GM23338 (cell line): Measurements from ENCODE around the gene BSND. TPM values are rescaled to one million over a fixed set of nuclear protein-coding genes. Genes with fewer than 3 reads are reported as not detected.
A peak's percentile ranks its signal among the peaks of the same experiment; 100 is the strongest.

Source experiments
- ATAC-seq: fragments of 200-7000 bp; cut with Tn5 transposase; 3 replicates; pipeline ENCODE4 v1.9.1; 2020
- DNase-seq: peaks from one replicate; pipeline ENCODE4 v3.0.0-alpha.2; 2015; ENCODE audit warnings: low spot score
- H2AFZ ChIP-seq: fragments of 200-600 bp; sonication (generic); 2 replicates; pipeline ENCODE4 v1.8.0; 2016; ENCODE audit warnings: antibody characterized with exemption, mild to moderate bottlenecking, moderate library complexity
- H3F3A ChIP-seq: fragments of 200-600 bp; sonication (generic); replicated peaks from 2 replicates; pipeline ENCODE4 v1.8.0; 2017; ENCODE audit warnings: antibody characterized with exemption, mixed run types, low read depth
- H3K27ac ChIP-seq: fragments of 200-600 bp; sonication (generic); 2 replicates; pipeline ENCODE4 v1.6.1; 2016; ENCODE audit warnings: low read depth
- H3K27me3 ChIP-seq: fragments of 200-600 bp; sonication (generic); 2 replicates; pipeline ENCODE4 v1.8.0; 2016; ENCODE audit warnings: mild to moderate bottlenecking, mixed run types, moderate library complexity; ENCODE audit not compliant: insufficient read depth
- H3K36me3 ChIP-seq: fragments of 200-600 bp; sonication (generic); 2 replicates; pipeline ENCODE4 v1.8.0; 2016; ENCODE audit warnings: mild to moderate bottlenecking; ENCODE audit not compliant: insufficient read depth
- H3K4me1 ChIP-seq: fragments of 200-600 bp; sonication (generic); 2 replicates; pipeline ENCODE4 v1.8.0; 2016; ENCODE audit warnings: mild to moderate bottlenecking, moderate library complexity; ENCODE audit not compliant: insufficient read depth
- H3K4me2 ChIP-seq: fragments of 200-600 bp; sonication (generic); 2 replicates; pipeline ENCODE4 v1.7.1; 2017; ENCODE audit warnings: mixed run types
- H3K4me3 ChIP-seq: fragments of 200-600 bp; sonication (generic); 2 replicates; pipeline ENCODE4 v1.6.1; 2016; ENCODE audit warnings: mixed run types
- H3K79me2 ChIP-seq: fragments of 200-600 bp; sonication (generic); replicated peaks from 2 replicates; pipeline ENCODE4 v1.8.0; 2017; ENCODE audit warnings: mild to moderate bottlenecking; ENCODE audit not compliant: insufficient read depth
- H3K9me2 ChIP-seq: fragments of 200-600 bp; sonication (generic); 2 replicates; pipeline ENCODE4 v1.8.0; 2017; ENCODE audit not compliant: insufficient read depth
- H4K20me1 ChIP-seq: fragments of 200-600 bp; sonication (generic); replicated peaks from 2 replicates; pipeline ENCODE4 v1.8.0; 2017; ENCODE audit warnings: mild to moderate bottlenecking; ENCODE audit not compliant: insufficient read depth
- H3K27ac Mint-ChIP-seq: 2 replicates; pipeline ENCODE4 v1.8.0; 2020; ENCODE audit warnings: inconsistent platforms, mild to moderate bottlenecking, moderate library complexity, mixed read lengths
- H3K27me3 Mint-ChIP-seq: 3 replicates; pipeline ENCODE4 v1.8.0; 2022; ENCODE audit warnings: low read depth, mild to moderate bottlenecking, moderate library complexity, mixed read lengths, inconsistent platforms; ENCODE audit not compliant: insufficient read depth, poor library complexity
- H3K36me3 Mint-ChIP-seq: 3 replicates; pipeline ENCODE4 v1.8.0; 2021; ENCODE audit warnings: low read depth, mild to moderate bottlenecking, inconsistent platforms, moderate library complexity, mixed read lengths
- H3K4me1 Mint-ChIP-seq: 3 replicates; pipeline ENCODE4 v1.8.0; 2020; ENCODE audit warnings: mild to moderate bottlenecking, inconsistent platforms, mixed read lengths
- H3K4me3 Mint-ChIP-seq: 3 replicates; pipeline ENCODE4 v1.8.0; 2021; ENCODE audit warnings: moderate library complexity, mild to moderate bottlenecking, inconsistent platforms, mixed read lengths
- H3K9me3 Mint-ChIP-seq: 3 replicates; pipeline ENCODE4 v1.8.0; 2020; ENCODE audit warnings: moderate library complexity, mild to moderate bottlenecking, inconsistent platforms, mixed read lengths
- EZH2 ChIP-seq: fragments of 200-600 bp; sonication (generic); IDR thresholded peaks from one replicate; pipeline ENCODE4 v1.8.0; 2017; ENCODE audit warnings: antibody characterized with exemption, mild to moderate bottlenecking, low read depth; ENCODE audit not compliant: unreplicated experiment
- EZH2phosphoT487 ChIP-seq: fragments of 200-600 bp; sonication (generic); IDR thresholded peaks from one replicate; pipeline ENCODE4 v1.8.1; 2018; ENCODE audit warnings: antibody characterized with exemption; ENCODE audit not compliant: unreplicated experiment
- NANOG ChIP-seq: IDR thresholded peaks from 2 replicates; pipeline ENCODE4 v1.6.1; 2016; ENCODE audit warnings: antibody characterized with exemption, borderline replicate concordance
- ZNF331 ChIP-seq: fragments of 250-450 bp; sonication (Bioruptor Pico); IDR thresholded peaks from 2 replicates; pipeline ENCODE4 v1.5.0; 2020; ENCODE audit warnings: low read depth, mild to moderate bottlenecking, moderate library complexity
- polyA plus RNA-seq: library from polyadenylated mRNA; unstranded; fragments of >200 nt; fragmentation: Nextera tagmentation; extraction: Ambion mirVana; gene quantifications from 2 replicates; pipeline ENCODE4 v1.2.1, GENCODE V29; 2016
- total RNA-seq: library from RNA; depleted of rRNA; stranded (reverse); fragments of >200 nt; shearing (Covaris generic); gene quantifications from 2 replicates; pipeline ENCODE4 v1.2.3, GENCODE V29; 2014
- TF ChIP-seq, protein P1 (sequence below): IDR thresholded peaks from one replicate; pipeline ENCODE4 v1.6.1; 2018; ENCODE audit warnings: antibody characterized with exemption; ENCODE audit not compliant: unreplicated experiment
- TF ChIP-seq, protein P2 (sequence below), 2 experiments: fragments of 200-600 bp in 1 of 2; sonication (generic) in 1 of 2; conservative IDR thresholded peaks; 2 replicates each; pipeline versions ENCODE4 v1.5.1 to v1.6.1; 2016 to 2017; ENCODE audit warnings: antibody characterized with exemption in 2 of 2, low read depth in 2 of 2, mild to moderate bottlenecking in 2 of 2, moderate library complexity in 1 of 2

BSND gene
- total and polyA plus RNA-seq, 2 experiments from 2014 or later, result 0.55 to 1.4 TPM

DNA sequence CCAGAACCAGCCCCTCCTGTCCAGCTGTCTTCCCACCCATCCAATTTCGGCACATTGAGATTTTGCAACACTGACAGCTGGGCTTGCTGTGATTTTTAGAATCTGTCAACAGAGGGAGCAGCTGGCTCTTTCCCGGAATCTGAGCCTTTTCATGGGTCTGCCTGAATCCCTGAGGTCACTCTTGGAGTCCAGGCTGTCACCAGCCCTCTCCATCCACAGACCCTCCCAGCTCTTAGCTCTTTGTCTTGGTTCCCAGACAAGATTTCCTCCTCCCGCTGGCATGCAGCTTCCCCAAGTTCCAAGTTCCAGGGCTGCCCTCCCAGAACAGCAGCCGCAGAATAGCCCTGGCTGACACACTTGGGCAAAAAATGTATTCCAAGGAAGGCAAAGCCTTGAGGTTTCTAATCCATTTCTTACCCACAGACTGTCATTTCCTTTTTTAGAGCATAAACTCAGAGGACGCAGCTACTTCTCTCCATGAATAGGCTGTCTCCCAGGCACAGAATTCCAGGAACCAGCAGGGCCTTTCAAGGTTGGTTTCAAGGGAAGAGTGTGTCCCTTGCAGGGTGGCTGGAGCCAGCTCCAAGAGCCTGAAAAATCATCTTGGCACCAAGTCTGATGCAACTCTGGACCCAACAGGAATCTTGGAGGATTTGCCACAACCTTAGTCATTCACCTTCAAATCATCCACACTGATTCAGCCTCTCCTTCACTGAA lies 25.4 kb upstream of the BSND start:
- Mint-ChIP-seq H3K9me3 (no peaks in the 10 kb centered on the region), H3K36me3 (no peaks in the 10 kb centered on the region), H3K27me3 (peaks cover 5% of the 10 kb centered on the region), H3K27ac (0 out of 2 replicates have a peak overlapping the region, but pooled peaks have one; percentile 24), H3K4me1 (peaks cover 21% of the 10 kb centered on the region), H3K4me3 (no peak overlapping the region)
- H3K79me2 ChIP-seq, result no peaks in the 10 kb centered on the region
- ATAC-seq (peak; percentile 87), DNase-seq (peak; percentile 70)
- TF ChIP-seq, protein P1, sequence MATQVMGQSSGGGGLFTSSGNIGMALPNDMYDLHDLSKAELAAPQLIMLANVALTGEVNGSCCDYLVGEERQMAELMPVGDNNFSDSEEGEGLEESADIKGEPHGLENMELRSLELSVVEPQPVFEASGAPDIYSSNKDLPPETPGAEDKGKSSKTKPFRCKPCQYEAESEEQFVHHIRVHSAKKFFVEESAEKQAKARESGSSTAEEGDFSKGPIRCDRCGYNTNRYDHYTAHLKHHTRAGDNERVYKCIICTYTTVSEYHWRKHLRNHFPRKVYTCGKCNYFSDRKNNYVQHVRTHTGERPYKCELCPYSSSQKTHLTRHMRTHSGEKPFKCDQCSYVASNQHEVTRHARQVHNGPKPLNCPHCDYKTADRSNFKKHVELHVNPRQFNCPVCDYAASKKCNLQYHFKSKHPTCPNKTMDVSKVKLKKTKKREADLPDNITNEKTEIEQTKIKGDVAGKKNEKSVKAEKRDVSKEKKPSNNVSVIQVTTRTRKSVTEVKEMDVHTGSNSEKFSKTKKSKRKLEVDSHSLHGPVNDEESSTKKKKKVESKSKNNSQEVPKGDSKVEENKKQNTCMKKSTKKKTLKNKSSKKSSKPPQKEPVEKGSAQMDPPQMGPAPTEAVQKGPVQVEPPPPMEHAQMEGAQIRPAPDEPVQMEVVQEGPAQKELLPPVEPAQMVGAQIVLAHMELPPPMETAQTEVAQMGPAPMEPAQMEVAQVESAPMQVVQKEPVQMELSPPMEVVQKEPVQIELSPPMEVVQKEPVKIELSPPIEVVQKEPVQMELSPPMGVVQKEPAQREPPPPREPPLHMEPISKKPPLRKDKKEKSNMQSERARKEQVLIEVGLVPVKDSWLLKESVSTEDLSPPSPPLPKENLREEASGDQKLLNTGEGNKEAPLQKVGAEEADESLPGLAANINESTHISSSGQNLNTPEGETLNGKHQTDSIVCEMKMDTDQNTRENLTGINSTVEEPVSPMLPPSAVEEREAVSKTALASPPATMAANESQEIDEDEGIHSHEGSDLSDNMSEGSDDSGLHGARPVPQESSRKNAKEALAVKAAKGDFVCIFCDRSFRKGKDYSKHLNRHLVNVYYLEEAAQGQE, result no peak
- TF ChIP-seq ZNF331, result no peak
- TF ChIP-seq NANOG, result no peak
- TF ChIP-seq, protein P2, sequence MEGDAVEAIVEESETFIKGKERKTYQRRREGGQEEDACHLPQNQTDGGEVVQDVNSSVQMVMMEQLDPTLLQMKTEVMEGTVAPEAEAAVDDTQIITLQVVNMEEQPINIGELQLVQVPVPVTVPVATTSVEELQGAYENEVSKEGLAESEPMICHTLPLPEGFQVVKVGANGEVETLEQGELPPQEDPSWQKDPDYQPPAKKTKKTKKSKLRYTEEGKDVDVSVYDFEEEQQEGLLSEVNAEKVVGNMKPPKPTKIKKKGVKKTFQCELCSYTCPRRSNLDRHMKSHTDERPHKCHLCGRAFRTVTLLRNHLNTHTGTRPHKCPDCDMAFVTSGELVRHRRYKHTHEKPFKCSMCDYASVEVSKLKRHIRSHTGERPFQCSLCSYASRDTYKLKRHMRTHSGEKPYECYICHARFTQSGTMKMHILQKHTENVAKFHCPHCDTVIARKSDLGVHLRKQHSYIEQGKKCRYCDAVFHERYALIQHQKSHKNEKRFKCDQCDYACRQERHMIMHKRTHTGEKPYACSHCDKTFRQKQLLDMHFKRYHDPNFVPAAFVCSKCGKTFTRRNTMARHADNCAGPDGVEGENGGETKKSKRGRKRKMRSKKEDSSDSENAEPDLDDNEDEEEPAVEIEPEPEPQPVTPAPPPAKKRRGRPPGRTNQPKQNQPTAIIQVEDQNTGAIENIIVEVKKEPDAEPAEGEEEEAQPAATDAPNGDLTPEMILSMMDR (conservative IDR thresholded peaks at IDR 0.05; ENCODE audit: low read depth in 2 of 2), result peak; percentile 48 to 72
- TF ChIP-seq EZH2, result no peak
- H3F3A ChIP-seq, result no peaks in the 10 kb centered on the region
- no peak overlapping the region for H3K4me2 ChIP-seq
- peaks cover 19% of the 10 kb centered on the region for H3K4me1 ChIP-seq
- H3K27ac ChIP-seq, result no peak overlapping the region
- H3K4me3 ChIP-seq, result 0 out of 2 replicates have a peak overlapping the region, but pooled peaks have one; percentile 21
- no peaks in the 10 kb centered on the region for H3K36me3 ChIP-seq
- no peaks in the 10 kb centered on the region for H3K9me2 ChIP-seq
- no peaks in the 10 kb centered on the region for H3K27me3 ChIP-seq
- peak overlapping the region; percentile 91; the same call in 1 of the 2 replicates for H2AFZ ChIP-seq
- H4K20me1 ChIP-seq, result no peaks in the 10 kb centered on the region

- H3K4me1 Mint-ChIP-seq, result peaks cover 27% of the 10 kb centered on the region
- Histone ChIP-seq H3K4me1 (peaks cover 24% of the 10 kb centered on the region), H3K4me3 (no peak overlapping the region), H3K4me2 (no peak overlapping the region), H3K27ac (no peak overlapping the region), H3K36me3 (no peaks in the 10 kb centered on the region), H3K79me2 (no peaks in the 10 kb centered on the region), H3F3A (no peaks in the 10 kb centered on the region), H3K9me2 (no peaks in the 10 kb centered on the region), H2AFZ (no peak overlapping the region), H3K27me3 (peaks cover 19% of the 10 kb centered on the region), H4K20me1 (no peaks in the 10 kb centered on the region)
- no peak overlapping the region for H3K4me3 Mint-ChIP-seq
- no peaks in the 10 kb centered on the region for H3K9me3 Mint-ChIP-seq
- TF ChIP-seq EZH2phosphoT487 (no peak), EZH2 (no peak)
- TF ChIP-seq, protein P1, result no peak
- DNase-seq, result no peak
- no peak for ATAC-seq
- H3K27me3 Mint-ChIP-seq, result peaks cover 13% of the 10 kb centered on the region
- H3K36me3 Mint-ChIP-seq, result no peaks in the 10 kb centered on the region
- H3K27ac Mint-ChIP-seq, result no peak overlapping the region
Measured at GRCh38 chr1:54975356-54976108, 23.2 kb upstream of the BSND start.
